A673 (cell line): ENCODE results near the gene KDM4F.

ENCODE experiments used
- EZH2 ChIP-seq: fragments of 200-600 bp; sonication (generic); IDR thresholded peaks from 2 replicates; pipeline ENCODE4 v1.6.1; 2017; ENCODE audit warnings: borderline replicate concordance, low read depth, mild to moderate bottlenecking, mixed read lengths, antibody characterized with exemption, low read length; ENCODE audit not compliant: poor library complexity, severe bottlenecking
- TF ChIP-seq, protein P1 (sequence below): fragments of 300-800, 200-600 bp; sonication (generic); conservative IDR thresholded peaks from 2 replicates; pipeline ENCODE4 v1.5.1; 2017; ENCODE audit warnings: low read depth, mild to moderate bottlenecking, antibody characterized with exemption, low read length, moderate library complexity, mixed read lengths

- TF ChIP-seq EZH2 = no peak
- TF ChIP-seq, protein P1, sequence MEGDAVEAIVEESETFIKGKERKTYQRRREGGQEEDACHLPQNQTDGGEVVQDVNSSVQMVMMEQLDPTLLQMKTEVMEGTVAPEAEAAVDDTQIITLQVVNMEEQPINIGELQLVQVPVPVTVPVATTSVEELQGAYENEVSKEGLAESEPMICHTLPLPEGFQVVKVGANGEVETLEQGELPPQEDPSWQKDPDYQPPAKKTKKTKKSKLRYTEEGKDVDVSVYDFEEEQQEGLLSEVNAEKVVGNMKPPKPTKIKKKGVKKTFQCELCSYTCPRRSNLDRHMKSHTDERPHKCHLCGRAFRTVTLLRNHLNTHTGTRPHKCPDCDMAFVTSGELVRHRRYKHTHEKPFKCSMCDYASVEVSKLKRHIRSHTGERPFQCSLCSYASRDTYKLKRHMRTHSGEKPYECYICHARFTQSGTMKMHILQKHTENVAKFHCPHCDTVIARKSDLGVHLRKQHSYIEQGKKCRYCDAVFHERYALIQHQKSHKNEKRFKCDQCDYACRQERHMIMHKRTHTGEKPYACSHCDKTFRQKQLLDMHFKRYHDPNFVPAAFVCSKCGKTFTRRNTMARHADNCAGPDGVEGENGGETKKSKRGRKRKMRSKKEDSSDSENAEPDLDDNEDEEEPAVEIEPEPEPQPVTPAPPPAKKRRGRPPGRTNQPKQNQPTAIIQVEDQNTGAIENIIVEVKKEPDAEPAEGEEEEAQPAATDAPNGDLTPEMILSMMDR = no peak
Observed at GRCh38 chr11:95045812-95046211, 3.4 kb upstream of the KDM4F start.
